ENCODE measurements around the gene FOXA2. TPM values are rescaled to one million over a fixed set of nuclear protein-coding genes. Genes with fewer than 3 reads are reported as not detected.

Gene FOXA2
- total RNA-seq, 1 experiment from 2014 or later, result 28.0 TPM

GRCh38 chr20:22576733-22577514 is 7.4 kb downstream of the FOXA2 start:
- ATAC-seq, result no peak
- CTCF ChIA-PET, result no interaction called here
- no peak for TF ChIP-seq REST (IDR thresholded peaks at IDR 0.05; ENCODE audit: insufficient read depth in 1 of 2, low read depth in 2 of 2, low read length in 1 of 2)
- no peak for TF ChIP-seq SIN3A (IDR thresholded peaks at IDR 0.05; ENCODE audit: borderline replicate concordance, insufficient read depth, low read depth, low read length)
- no peak for TF ChIP-seq TCF7L2 (IDR thresholded peaks at IDR 0.05; ENCODE audit: low read depth, low read length)
- TF ChIP-seq CTCF (IDR thresholded peaks at IDR 0.05), result no peak
- no peak for TF ChIP-seq POLR2AphosphoS5 (IDR thresholded peaks at IDR 0.05; ENCODE audit: low read depth, low read length)
- POLR2A ChIA-PET, result no interaction called here
- H3K27me3 ChIP-seq (ENCODE audit: control insufficient read depth, insufficient read depth, low read length), result no peaks in the 10 kb centered on the region
- peak overlapping the region; percentile 39 to 92 for H3K4me3 ChIP-seq (ENCODE audit: low read depth in 2 of 2, low read length in 2 of 2)
- in situ Hi-C loops (cut with HindIII; ENCODE audit: low pct_unique_long_range_greater_than_20kb, low sequenced_read_pairs), result no loop called here
- H3K27ac ChIP-seq (ENCODE audit: low read length), result peak overlapping the region; percentile 94
- no TSS peak for BruUV-seq (replicated peaks)
- peaks cover 6% of the 10 kb centered on the region for H3K36me3 ChIP-seq (ENCODE audit: control insufficient read depth, insufficient read depth, low read length)
- intact Hi-C loops (cut with micrococcal nuclease; ENCODE audit: unreplicated experiment), result loop anchor here (10.0 kb wide), 1 partner anchor 778 kb away; the partner anchor contains the start of gene NXT1
- no peak for DNase-seq (ENCODE audit: low read depth, low spot score)
- no peaks in the 10 kb centered on the region for H3K9me3 ChIP-seq (ENCODE audit: control insufficient read depth, insufficient read depth, low read depth, low read length)
- peaks cover 72% of the 10 kb centered on the region for H3K4me1 ChIP-seq (ENCODE audit: control insufficient read depth, insufficient read depth, low read length)

GRCh38 chr20:22576273-22576672 is 8.1 kb downstream of the FOXA2 start:
- no peak for TF ChIP-seq POLR2AphosphoS5 (IDR thresholded peaks at IDR 0.05; ENCODE audit: low read depth, low read length)
- no peak for TF ChIP-seq TCF7L2 (IDR thresholded peaks at IDR 0.05; ENCODE audit: low read depth, low read length)
- no peak for TF ChIP-seq SIN3A (IDR thresholded peaks at IDR 0.05; ENCODE audit: borderline replicate concordance, insufficient read depth, low read depth, low read length)
- no peak for TF ChIP-seq REST (IDR thresholded peaks at IDR 0.05; ENCODE audit: insufficient read depth in 1 of 2, low read depth in 2 of 2, low read length in 1 of 2)
- no peak for TF ChIP-seq CTCF (IDR thresholded peaks at IDR 0.05)
- Histone ChIP-seq H3K4me3 (ENCODE audit: low read depth in 2 of 2, low read length in 2 of 2) (peak overlapping the region in 1 of 2 experiments; percentile 4; a peak in 1 of 4 replicates), H3K27me3 (ENCODE audit: control insufficient read depth, insufficient read depth, low read length) (no peaks in the 10 kb centered on the region), H3K4me1 (ENCODE audit: control insufficient read depth, insufficient read depth, low read length) (peaks cover 76% of the 10 kb centered on the region), H3K9me3 (ENCODE audit: control insufficient read depth, insufficient read depth, low read depth, low read length) (no peaks in the 10 kb centered on the region), H3K36me3 (ENCODE audit: control insufficient read depth, insufficient read depth, low read length) (peaks cover 4% of the 10 kb centered on the region), H3K27ac (ENCODE audit: low read length) (peak overlapping the region; percentile 94)
- ATAC-seq (no peak), DNase-seq (ENCODE audit: low read depth, low spot score) (no peak)
- in situ Hi-C loops (cut with HindIII; ENCODE audit: low pct_unique_long_range_greater_than_20kb, low sequenced_read_pairs), result no loop called here
- no TSS peak for BruUV-seq (replicated peaks)
- ChIA-PET CTCF (no interaction called here), POLR2A (no interaction called here)
- intact Hi-C loops (cut with micrococcal nuclease; ENCODE audit: unreplicated experiment), result loop anchor here (10.0 kb wide), 1 partner anchor 779 kb away; the partner anchor contains the start of gene NXT1

All from Panc1 (cell line).